ENCODE data around the gene BCDIN3D. TPM values are rescaled to one million over a fixed set of nuclear protein-coding genes. Genes with fewer than 3 reads are reported as not detected.

BCDIN3D gene
- total RNA-seq, 1 experiment from 2014 or later = 3.3 TPM

- no peaks in the 10 kb centered on the region for H3K36me3 Mint-ChIP-seq (ENCODE audit: insufficient read depth in 1 of 3, low read depth in 3 of 3)
- WGBS (ENCODE audit: extremely low coverage, insufficient read length, low lambda C conversion rate) = no CpG with 5 or more reads among the region's 2 CpGs
- Histone ChIP-seq H2AK5ac (ENCODE audit: insufficient read length, low read length) (no peak overlapping the region), H3K23me2 (ENCODE audit: insufficient read length, low read depth, low read length, poor library complexity, severe bottlenecking) (no peaks in the 10 kb centered on the region), H2BK5ac (ENCODE audit: insufficient read length, low read length) (no peak overlapping the region), H3T11ph (ENCODE audit: low read length) (no peak overlapping the region), H3K4me2 (ENCODE audit: insufficient read depth, insufficient read length, low read length) (no peak overlapping the region), H2BK15ac (ENCODE audit: low read depth, low read length) (no peak overlapping the region), H3K4ac (ENCODE audit: low read depth, low read length) (no peak overlapping the region), H4K20me1 (ENCODE audit: control insufficient read depth, insufficient read depth, insufficient read length) (no peaks in the 10 kb centered on the region), H4K91ac (ENCODE audit: insufficient read length, low read depth, low read length) (no peak overlapping the region), H3K4me1 (ENCODE audit: insufficient read depth, low read length) (no peaks in the 10 kb centered on the region), H2AFZ (ENCODE audit: low read length) (no peak overlapping the region), H2BK12ac (ENCODE audit: insufficient read length, low read depth, low read length) (no peak overlapping the region), H3K79me1 (ENCODE audit: insufficient read depth, low read depth, low read length, poor library complexity, severe bottlenecking) (no peaks in the 10 kb centered on the region), H3K23ac (ENCODE audit: insufficient read length, low read depth, low read length) (no peak overlapping the region), H3K56ac (ENCODE audit: insufficient read length, low read depth, low read length) (no peak overlapping the region), H3K9ac (ENCODE audit: extremely low read depth, insufficient read length, low read length) (no peak overlapping the region), H3K27ac (ENCODE audit: insufficient read length, low read depth, low read length) (no peak overlapping the region), H2BK120ac (ENCODE audit: low read depth, low read length, poor library complexity, severe bottlenecking) (no peak overlapping the region), H3K14ac (ENCODE audit: insufficient read depth, low read length) (no peak overlapping the region), H3K18ac (ENCODE audit: insufficient read length, low read depth, low read length) (no peak overlapping the region), H2BK20ac (ENCODE audit: low read depth, low read length, poor library complexity, severe bottlenecking) (no peak overlapping the region), H4K8ac (replicated peaks; ENCODE audit: insufficient read length, low read depth, low read length) (no peak overlapping the region), H3K79me2 (ENCODE audit: insufficient read depth, low read length) (no peaks in the 10 kb centered on the region), H3K9me3 (ENCODE audit: control insufficient read depth, low read depth, low read length) (no peaks in the 10 kb centered on the region), H4K5ac (ENCODE audit: insufficient read length, low read depth, low read length) (no peak overlapping the region), H3K27me3 (ENCODE audit: insufficient read depth, low read length) (no peaks in the 10 kb centered on the region)
- peak overlapping the region; percentile 0 to 67 (median 29); a peak in 2 of 7 replicates for H3K27ac Mint-ChIP-seq
- H3K4me1 Mint-ChIP-seq = peaks cover 9 to 14% of the 10 kb centered on the region in 2 experiments
- peaks cover 35% of the 10 kb centered on the region for H3K27me3 Mint-ChIP-seq (ENCODE audit: low read depth)
- no peak for TF ChIP-seq CTCF (conservative IDR thresholded peaks at IDR 0.05)
- no peak for DNase-seq
- no peak overlapping the region for H3K4me3 Mint-ChIP-seq
- H3K9me3 Mint-ChIP-seq = peaks cover 0 to 12% of the 10 kb centered on the region in 2 experiments; a peak in 3 of 5 replicates
Observed at GRCh38 chr12:49853671-49854070, 10.8 kb upstream of the BCDIN3D start.
